ENCODE data around the gene MEF2D.

GRCh38 chr1:156524481-156524869, 23.9 kb upstream of the MEF2D start:
- no peak for TF ChIP-seq CTCF (IDR thresholded peaks at IDR 0.05)
- no peak for TF ChIP-seq POLR2AphosphoS5 (IDR thresholded peaks at IDR 0.05)
- no peak for TF ChIP-seq POLR2A (IDR thresholded peaks at IDR 0.05)

Data from stomach (tissue), 4 donors.